ENCODE measurements around the gene NCAN. TPM values are rescaled to one million over a fixed set of nuclear protein-coding genes. Genes with fewer than 3 reads are reported as not detected.
A peak's percentile ranks its signal among the peaks of the same experiment; 100 is the strongest.

The NCAN gene
- total RNA-seq, 1 experiment from 2014 or later, result not detected

GRCh38 chr19:19214892-19215291, 3.1 kb downstream of the NCAN start:
- peak; percentile 74 to 83 for DNase-seq
- no peaks in the 10 kb centered on the region for H3K4me1 Mint-ChIP-seq (ENCODE audit: low read depth, unreplicated experiment)
- H3K27me3 Mint-ChIP-seq (ENCODE audit: insufficient read depth, unreplicated experiment), result peaks cover 8% of the 10 kb centered on the region
- H3K36me3 Mint-ChIP-seq (ENCODE audit: insufficient read depth, unreplicated experiment), result no peaks in the 10 kb centered on the region
- H3K4me3 Mint-ChIP-seq (ENCODE audit: unreplicated experiment), result no peak overlapping the region
- H3K27me3 ChIP-seq (replicated peaks; ENCODE audit: control insufficient read depth, insufficient read depth, low read length), result no peaks in the 10 kb centered on the region
- intact Hi-C loops (cut with micrococcal nuclease; ENCODE audit: unreplicated experiment), result no loop called here
- no peak for TF ChIP-seq CTCF (IDR thresholded peaks at IDR 0.05; ENCODE audit: insufficient read depth in 1 of 2, low read depth in 1 of 2, low read length in 1 of 2, severe bottlenecking in 1 of 2, unreplicated experiment in 1 of 2)
- CTCF ChIA-PET, result interaction anchor here (1.7 kb wide), 1 partner anchor 10 kb away, joined by 6 read pairs; no protein-coding TSS in a partner anchor
- H3K9me3 ChIP-seq, result no peaks in the 10 kb centered on the region
- no peaks in the 10 kb centered on the region for H3K36me3 ChIP-seq (ENCODE audit: control insufficient read depth, insufficient read depth, low read length)
- no peak overlapping the region for H3K4me3 ChIP-seq (ENCODE audit: low read depth, low read length)
- no peaks in the 10 kb centered on the region for H3K9me3 Mint-ChIP-seq (ENCODE audit: unreplicated experiment)
- no peaks in the 10 kb centered on the region for H3K4me1 ChIP-seq
- H3K27ac Mint-ChIP-seq (ENCODE audit: unreplicated experiment), result no peak overlapping the region
- BruUV-seq (replicated peaks), result no TSS peak
- POLR2A ChIA-PET, result no interaction called here

GRCh38 chr19:19215792-19216191, 4.0 kb downstream of the NCAN start:
- Histone ChIP-seq H3K36me3 (ENCODE audit: control insufficient read depth, insufficient read depth, low read length) (no peaks in the 10 kb centered on the region), H3K4me3 (ENCODE audit: low read depth, low read length) (no peak overlapping the region), H3K4me1 (no peaks in the 10 kb centered on the region), H3K9me3 (no peaks in the 10 kb centered on the region), H3K27me3 (replicated peaks; ENCODE audit: control insufficient read depth, insufficient read depth, low read length) (no peaks in the 10 kb centered on the region)
- no peak overlapping the region for H3K4me3 Mint-ChIP-seq (ENCODE audit: unreplicated experiment)
- no peaks in the 10 kb centered on the region for H3K9me3 Mint-ChIP-seq (ENCODE audit: unreplicated experiment)
- no peak overlapping the region for H3K27ac Mint-ChIP-seq (ENCODE audit: unreplicated experiment)
- ChIA-PET POLR2A (no interaction called here), CTCF (interaction anchor here (1.7 kb wide), 1 partner anchor 9 kb away, joined by 6 read pairs; no protein-coding TSS in a partner anchor)
- no peak for TF ChIP-seq CTCF (IDR thresholded peaks at IDR 0.05; ENCODE audit: insufficient read depth in 1 of 2, low read depth in 1 of 2, low read length in 1 of 2, severe bottlenecking in 1 of 2, unreplicated experiment in 1 of 2)
- DNase-seq, result no peak
- peaks cover 8% of the 10 kb centered on the region for H3K27me3 Mint-ChIP-seq (ENCODE audit: insufficient read depth, unreplicated experiment)
- no peaks in the 10 kb centered on the region for H3K4me1 Mint-ChIP-seq (ENCODE audit: low read depth, unreplicated experiment)
- H3K36me3 Mint-ChIP-seq (ENCODE audit: insufficient read depth, unreplicated experiment), result no peaks in the 10 kb centered on the region
- intact Hi-C loops (cut with micrococcal nuclease; ENCODE audit: unreplicated experiment), result no loop called here
- BruUV-seq (replicated peaks), result no TSS peak

GRCh38 chr19:19217099-19217498, 5.3 kb downstream of the NCAN start:
- no peaks in the 10 kb centered on the region for H3K36me3 ChIP-seq (ENCODE audit: control insufficient read depth, insufficient read depth, low read length)
- peak in 1 of 2 experiments; percentile 55 for DNase-seq
- CTCF ChIA-PET, result no interaction called here
- H3K4me3 ChIP-seq (ENCODE audit: low read depth, low read length), result no peak overlapping the region
- intact Hi-C loops (cut with micrococcal nuclease; ENCODE audit: unreplicated experiment), result no loop called here
- H3K9me3 ChIP-seq, result no peaks in the 10 kb centered on the region
- H3K4me1 Mint-ChIP-seq (ENCODE audit: low read depth, unreplicated experiment), result no peaks in the 10 kb centered on the region
- no peaks in the 10 kb centered on the region for H3K4me1 ChIP-seq
- no TSS peak for BruUV-seq (replicated peaks)
- peaks cover 8% of the 10 kb centered on the region for H3K27me3 Mint-ChIP-seq (ENCODE audit: insufficient read depth, unreplicated experiment)
- TF ChIP-seq CTCF (IDR thresholded peaks at IDR 0.05; ENCODE audit: insufficient read depth in 1 of 2, low read depth in 1 of 2, low read length in 1 of 2, severe bottlenecking in 1 of 2, unreplicated experiment in 1 of 2), result no peak
- no peaks in the 10 kb centered on the region for H3K36me3 Mint-ChIP-seq (ENCODE audit: insufficient read depth, unreplicated experiment)
- no peak overlapping the region for H3K4me3 Mint-ChIP-seq (ENCODE audit: unreplicated experiment)
- POLR2A ChIA-PET, result no interaction called here
- H3K27me3 ChIP-seq (replicated peaks; ENCODE audit: control insufficient read depth, insufficient read depth, low read length), result no peaks in the 10 kb centered on the region
- H3K9me3 Mint-ChIP-seq (ENCODE audit: unreplicated experiment), result no peaks in the 10 kb centered on the region
- no peak overlapping the region for H3K27ac Mint-ChIP-seq (ENCODE audit: unreplicated experiment)
